Fibroblast of peridontal ligament (primary cell): Measurements from ENCODE around the gene TRAK1.
A peak's percentile ranks its signal among the peaks of the same experiment; 100 is the strongest.
"Not testable (repeated sequence)": the region's sequence is repeated elsewhere in the genome, so short reads cannot be mapped to it uniquely, and the experiment has no call there.

Experiments
- DNase-seq: peaks from one replicate; pipeline ENCODE4 v3.0.0-alpha.2; 2010; ENCODE audit errors: extremely low read depth

Gene TRAK1

GRCh38 chr3:42090973-42091731 lies at the start of gene TRAK1:
Gene TRAK1 (plus strand): TSS chr3:42091357. CDS start chr3:42091470, 113 bp downstream.
- DNase-seq = peak; percentile 83

- no peak for DNase-seq
Measured at GRCh38 chr3:42042747-42043098, 48.4 kb upstream of the TRAK1 start.

GRCh38 chr3:42043099-42043813 lies 47.9 kb upstream of the TRAK1 start:
- peak; percentile 65 for DNase-seq

GRCh38 chr3:42045708-42046243 lies 45.4 kb upstream of the TRAK1 start:
- no peak for DNase-seq

GRCh38 chr3:42048526-42048925 lies 42.6 kb upstream of the TRAK1 start:
- not testable (repeated sequence) for DNase-seq

GRCh38 chr3:42050126-42050525 lies 41.0 kb upstream of the TRAK1 start:
- no peak for DNase-seq

- DNase-seq = no peak
Measured at GRCh38 chr3:42051384-42052131, 39.6 kb upstream of the TRAK1 start.

- DNase-seq = no peak
Measured at GRCh38 chr3:42052132-42052483, 39.0 kb upstream of the TRAK1 start.

- DNase-seq = peak; percentile 91
Measured at GRCh38 chr3:42052484-42053351, 38.4 kb upstream of the TRAK1 start.

- no peak for DNase-seq
Measured at GRCh38 chr3:42053476-42053875, 37.7 kb upstream of the TRAK1 start.

- DNase-seq = peak; percentile 87
Measured at GRCh38 chr3:42055291-42055690, 35.9 kb upstream of the TRAK1 start.

GRCh38 chr3:42056840-42057239 lies 34.3 kb upstream of the TRAK1 start:
- DNase-seq = no peak

- no peak for DNase-seq
Measured at GRCh38 chr3:42057561-42058211, 33.5 kb upstream of the TRAK1 start.

- no peak for DNase-seq
Measured at GRCh38 chr3:42061025-42061712, 30.0 kb upstream of the TRAK1 start.

GRCh38 chr3:42061713-42062380 lies 29.3 kb upstream of the TRAK1 start:
- DNase-seq = peak; percentile 95

GRCh38 chr3:42062464-42062863 lies 28.7 kb upstream of the TRAK1 start:
- DNase-seq = no peak

- DNase-seq = peak; percentile 85
Measured at GRCh38 chr3:42063888-42064287, 27.3 kb upstream of the TRAK1 start.

- peak; percentile 87 for DNase-seq
Measured at GRCh38 chr3:42066516-42067181, 24.5 kb upstream of the TRAK1 start.

GRCh38 chr3:42067326-42067725 lies 23.8 kb upstream of the TRAK1 start:
- DNase-seq = peak; percentile 89
